NCI-H2029 (cell line): ENCODE data around the gene PDAP1.
"Not testable (repeated sequence)": the region's sequence is repeated elsewhere in the genome, so short reads cannot be mapped to it uniquely, and the experiment has no call there.

Experiments
- DNase-seq: peaks from one replicate; lab custom pipeline; 2025; lab: John Stamatoyannopoulos, UW

Gene PDAP1, protein sequence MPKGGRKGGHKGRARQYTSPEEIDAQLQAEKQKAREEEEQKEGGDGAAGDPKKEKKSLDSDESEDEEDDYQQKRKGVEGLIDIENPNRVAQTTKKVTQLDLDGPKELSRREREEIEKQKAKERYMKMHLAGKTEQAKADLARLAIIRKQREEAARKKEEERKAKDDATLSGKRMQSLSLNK

DNA sequence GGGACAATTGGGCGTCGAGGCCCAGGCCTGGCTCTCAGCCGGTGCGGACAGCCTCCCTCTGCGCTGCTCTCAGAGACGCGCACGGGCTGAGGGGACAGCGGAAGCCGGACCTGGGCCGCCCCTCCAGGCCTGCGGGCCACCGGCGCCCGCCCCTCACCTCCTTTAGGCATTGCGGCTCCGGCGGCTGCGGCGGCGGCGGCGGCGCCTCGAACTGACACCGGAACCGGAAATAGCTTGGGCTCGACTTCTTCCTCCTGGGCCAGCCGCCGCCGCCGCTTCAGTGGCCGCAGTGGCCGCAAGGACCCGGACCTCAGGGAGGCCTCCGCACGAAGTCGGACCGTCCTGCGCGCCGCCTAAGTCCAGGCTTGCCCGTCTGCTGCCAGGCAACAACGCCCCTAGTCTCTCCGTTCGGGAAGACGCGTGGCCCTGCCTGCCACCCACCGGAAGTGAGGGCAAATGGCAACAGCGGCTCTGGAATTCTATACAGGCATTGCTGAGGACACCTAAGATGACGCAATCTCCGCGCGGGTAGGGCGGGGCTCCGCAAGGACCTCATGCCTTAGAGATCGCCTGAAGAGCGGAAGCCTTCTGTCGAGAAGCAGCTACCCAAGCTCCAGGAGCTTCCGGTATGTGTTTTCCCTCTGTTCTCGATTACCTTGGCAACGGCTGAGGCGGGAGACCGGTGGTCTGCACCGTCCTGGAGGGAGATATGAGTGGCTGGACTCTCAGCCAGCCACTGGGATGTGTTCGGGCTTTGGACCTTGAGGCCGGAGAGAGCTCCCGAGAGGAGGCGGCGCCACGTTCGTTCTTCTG lies at the start of gene PDAP1, which contains the start of gene BUD31:
Gene PDAP1, minus strand, starts transcription at position 219 of the 813 bp plus-strand sequence. Its CDS starts 49 bp downstream, at position 170.
Gene BUD31, plus strand, starts transcription at position 591 of the 813 bp plus-strand sequence. CDS start 2,124 bp downstream, outside the sequence.
- DNase-seq, result peak; percentile 89

DNA sequence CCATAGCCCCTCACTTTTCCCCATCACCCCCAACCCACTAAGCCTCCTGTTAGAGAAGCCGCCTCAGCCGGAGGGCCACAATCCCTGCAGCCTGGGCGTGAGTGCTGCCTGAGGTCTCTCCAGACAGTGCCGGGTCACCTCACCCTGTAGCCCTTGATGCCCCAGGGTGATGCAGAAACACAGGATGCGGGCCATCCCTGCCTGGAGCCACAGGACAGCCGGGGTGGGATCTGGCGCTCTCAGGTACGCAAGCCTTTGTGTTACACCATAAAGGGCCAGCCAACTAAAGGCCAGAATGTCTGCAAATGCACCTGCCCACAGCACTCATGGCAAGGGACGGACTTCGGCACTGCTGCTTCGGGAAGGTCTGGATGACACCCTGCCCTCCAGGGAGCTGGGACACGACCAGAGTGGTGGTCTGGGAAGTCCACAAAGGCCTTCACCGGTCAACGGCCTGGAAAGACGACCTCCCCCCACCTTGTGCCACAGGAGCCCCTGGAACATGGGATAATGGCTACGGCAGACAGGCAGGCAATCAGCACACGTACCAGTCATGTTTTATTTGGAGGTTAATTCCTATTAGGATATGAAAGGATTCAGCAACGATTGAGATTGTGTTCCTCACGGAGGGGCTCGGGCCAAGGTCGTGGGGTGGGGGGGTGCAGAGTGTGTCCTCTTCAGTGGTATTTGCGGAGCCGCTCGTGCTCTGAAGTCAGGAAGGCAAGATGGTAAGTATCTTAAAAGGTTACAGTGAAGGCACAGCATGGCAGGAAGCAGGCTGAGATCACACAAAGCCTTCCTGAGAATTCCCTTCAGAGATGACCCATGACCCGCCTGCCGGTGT lies 49.5 kb upstream of the PDAP1 start:
- no peak for DNase-seq

DNA sequence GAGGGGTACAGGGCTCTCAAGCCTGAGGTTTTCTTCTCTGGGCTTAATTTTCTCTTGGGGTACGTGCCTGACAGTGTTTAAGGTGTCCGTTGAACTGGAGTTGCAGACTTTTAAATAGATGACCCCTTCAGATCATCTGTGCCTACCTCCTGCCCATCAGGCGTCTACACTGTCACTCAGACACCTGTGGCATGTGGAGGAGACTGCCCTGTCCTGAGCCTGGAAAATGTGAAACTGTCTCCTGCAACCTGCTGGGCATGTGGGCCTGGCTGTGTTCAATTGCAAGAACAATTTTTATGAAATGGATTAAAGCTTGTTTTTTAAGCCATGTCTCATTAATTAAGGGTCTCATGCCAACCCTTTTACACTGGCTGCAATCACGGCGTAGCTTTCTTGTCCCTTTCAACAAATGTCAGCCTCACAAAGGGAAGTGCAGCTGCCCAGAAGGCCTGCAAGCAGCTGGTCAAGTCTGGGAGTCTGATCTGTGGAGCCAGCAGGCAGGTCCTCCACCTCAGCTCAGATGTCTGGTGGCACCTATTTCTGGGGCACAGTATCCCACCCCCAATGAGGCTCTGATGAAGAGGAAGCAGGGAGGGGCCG lies 48.8 kb upstream of the PDAP1 start:
- DNase-seq, result no peak

DNA sequence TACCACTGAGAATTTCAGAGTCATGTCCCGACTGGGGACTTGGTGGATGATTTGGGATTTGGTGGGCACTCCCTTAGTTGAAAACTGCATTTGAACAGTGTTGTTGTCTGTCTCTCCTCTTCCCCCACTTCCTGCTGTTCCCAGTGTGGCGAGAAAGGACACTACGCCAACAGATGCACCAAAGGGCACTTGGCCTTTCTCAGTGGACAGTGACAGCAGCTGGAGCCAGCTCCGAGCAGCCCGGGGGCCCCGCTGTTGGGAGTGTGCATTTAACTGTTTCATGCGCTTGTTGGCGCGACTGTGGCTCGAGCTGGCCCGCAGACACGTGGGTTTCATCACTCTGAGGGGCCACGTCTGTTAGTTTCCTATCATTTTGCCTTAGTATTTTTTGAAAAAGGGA lies 47.9 kb upstream of the PDAP1 start:
- no peak for DNase-seq

DNA sequence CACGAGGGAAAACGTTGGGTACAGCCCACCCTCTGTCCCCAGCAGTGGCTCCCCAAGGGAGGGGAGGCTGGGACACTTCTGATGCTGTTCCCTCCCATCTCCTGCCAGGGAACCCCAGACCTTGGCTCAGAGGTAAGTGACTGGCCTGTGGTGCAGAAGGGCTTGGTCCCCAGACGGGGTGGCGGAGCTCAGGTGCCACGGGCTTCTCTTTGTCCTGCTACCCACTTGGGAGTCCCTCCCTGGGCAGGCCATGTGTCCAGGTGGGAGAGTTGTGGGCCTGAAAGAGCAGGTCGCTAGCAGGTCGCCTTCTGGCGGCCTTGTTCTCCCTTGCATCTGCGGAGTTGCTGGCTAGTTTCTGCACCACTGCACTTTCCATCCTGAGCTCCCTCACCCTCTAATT lies 47.5 kb upstream of the PDAP1 start:
- DNase-seq, result no peak

DNA sequence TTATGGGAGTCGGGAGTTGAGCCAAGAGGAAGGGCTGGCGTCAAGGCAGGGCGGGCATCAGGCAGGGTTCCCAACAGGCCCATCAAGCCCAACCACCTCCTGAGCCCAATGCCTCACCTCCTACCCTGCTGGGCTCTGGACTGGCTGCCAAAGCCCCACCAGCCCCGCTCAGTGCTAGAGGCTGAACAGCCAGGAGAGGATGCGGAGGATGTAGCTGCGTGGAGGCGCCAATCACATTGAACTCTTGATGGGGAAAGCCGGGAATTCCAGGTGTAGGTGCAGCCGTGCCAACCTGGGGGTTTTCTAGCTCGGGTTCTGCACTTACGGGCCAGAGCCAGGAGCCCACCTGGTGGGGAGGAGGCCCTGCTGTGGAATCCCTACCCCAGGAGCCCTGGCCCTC lies 44.7 kb upstream of the PDAP1 start:
- DNase-seq, result no peak

DNA sequence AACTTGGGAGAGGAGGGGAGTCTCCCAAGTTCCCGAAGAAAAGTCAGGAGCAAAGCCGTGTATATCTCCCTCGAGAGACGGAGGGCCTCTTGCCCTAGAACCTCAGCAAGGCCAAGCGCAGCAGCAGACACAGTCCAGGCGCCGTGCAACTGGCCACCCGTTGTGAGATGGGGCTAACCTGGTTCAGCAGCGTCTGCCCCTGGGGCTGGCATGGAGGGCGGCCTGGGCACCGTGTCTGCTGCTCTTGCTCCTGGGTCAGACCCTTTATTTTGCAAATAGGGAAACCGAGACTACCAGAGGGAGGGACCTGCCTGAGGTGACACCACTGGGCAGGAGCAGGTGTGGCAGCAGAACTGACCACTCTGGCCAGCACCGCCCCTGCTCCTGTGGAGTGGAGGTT lies 44.1 kb upstream of the PDAP1 start:
- DNase-seq, result no peak

DNA sequence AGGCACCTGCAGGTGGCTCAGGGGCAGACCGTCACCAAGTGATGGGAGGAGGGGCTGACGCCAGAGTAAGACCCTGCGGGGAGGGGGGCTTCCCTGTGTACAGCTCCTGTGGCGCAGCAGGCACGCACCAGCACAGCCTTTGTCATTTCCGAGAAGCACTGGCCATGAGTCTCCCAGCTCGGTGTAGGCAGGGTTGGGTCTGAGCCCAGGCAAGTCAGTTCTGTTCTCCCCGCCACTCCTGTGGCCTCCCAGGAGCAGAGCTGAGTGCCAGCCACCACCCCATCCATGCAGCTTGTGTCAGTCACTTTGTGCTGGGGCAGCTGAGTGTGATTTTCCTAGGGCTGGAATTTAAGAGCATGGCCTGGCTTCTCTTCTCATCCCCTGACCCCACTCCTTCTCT lies 43.5 kb upstream of the PDAP1 start:
- no peak for DNase-seq

DNA sequence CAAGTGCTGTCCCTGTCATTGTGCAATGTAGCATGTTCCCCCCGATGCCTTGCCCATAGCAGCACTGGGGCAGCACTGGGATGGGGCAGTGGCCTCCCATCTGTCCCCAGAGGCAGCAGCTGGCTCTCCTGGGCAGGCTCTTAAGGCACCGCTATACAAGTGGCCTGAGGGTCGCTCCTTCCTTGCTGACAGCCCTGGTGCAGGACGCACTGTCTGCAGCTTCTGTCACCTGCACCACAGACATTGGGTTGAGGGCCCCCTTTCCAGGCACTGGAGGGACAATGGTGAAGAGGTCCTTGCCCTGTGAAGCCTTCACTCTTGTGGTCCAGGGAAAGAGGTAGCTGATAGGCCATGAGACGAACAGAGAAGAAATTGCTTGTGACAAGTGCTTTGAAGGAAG lies 40.9 kb upstream of the PDAP1 start:
- no peak for DNase-seq

DNA sequence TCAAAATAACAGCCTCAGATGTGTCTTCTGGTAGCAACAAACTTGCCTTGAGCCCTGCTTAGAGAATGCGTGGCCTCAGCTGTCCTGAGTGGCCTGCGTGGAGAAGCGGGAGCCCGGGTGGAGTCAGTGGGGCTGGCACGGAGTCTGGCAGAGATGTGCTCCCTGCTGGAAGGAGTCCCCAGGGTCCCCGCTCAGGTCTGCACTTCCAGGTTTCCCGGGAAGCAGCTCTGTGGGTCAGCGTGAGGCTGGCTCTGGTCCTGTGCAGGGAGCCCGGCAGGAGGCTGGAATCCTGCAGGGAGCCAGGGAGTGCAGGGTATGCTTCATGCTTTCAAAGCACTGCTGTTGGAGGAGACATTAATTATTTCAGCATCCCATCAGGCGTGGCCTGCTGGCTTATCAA lies 40.5 kb upstream of the PDAP1 start:
- DNase-seq, result no peak

DNA sequence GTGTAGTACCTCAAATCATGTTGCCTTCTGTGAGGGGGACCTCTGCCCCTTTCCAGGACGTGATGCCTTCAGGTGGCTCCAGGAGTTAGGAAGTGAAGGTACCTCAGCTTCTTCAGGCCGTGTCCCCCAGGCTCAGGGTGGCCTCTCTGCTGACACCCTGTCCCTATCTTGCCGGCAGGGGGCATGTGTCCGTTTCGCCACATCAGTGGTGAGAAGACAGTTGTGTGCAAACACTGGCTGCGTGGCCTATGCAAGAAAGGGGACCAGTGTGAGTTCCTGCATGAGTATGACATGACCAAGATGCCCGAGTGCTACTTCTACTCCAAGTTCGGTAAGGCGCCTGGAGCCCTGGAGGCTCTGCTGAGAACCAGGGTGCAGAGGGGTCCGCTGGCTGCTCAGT lies 39.5 kb upstream of the PDAP1 start:
- DNase-seq, result no peak

DNA sequence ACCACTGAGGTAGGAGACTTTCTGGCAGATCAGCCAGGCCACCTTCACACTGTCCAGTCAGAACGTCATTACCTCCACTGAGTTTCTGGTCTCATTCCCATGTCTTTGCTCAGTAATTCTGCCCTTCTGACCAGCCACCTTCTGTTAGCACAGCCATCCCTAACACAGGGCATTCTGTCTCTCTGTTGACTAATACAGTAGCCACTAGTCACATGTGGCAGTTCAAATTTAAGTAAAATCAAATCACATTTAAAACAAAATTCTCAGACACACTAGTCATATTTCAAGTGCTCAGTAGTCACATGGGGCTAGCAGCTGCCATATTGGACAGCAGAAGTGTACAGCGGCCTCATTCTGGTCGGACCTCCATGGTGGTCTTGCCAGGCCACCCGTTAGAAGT lies 37.7 kb upstream of the PDAP1 start:
- no peak for DNase-seq

DNA sequence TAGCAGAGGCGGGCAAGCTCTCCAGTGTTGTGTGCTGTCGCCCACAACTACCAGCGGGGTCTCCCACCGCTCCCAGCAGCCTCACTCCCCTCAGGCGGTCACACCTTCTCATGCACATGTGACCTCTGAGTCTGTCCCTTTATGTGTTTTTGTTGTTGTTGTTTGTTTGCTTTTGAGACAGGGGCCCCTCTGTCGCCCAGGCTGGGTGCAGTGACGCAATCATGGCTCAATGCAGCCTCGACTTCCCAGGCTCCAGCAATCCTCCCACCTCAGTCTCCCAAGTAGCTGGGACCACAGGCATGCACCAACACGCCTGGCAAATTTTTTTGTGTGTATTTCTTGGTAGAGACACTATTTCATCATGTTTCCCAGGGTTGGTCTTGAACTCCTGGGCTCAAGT lies 31.8 kb upstream of the PDAP1 start:
- no peak for DNase-seq

DNA sequence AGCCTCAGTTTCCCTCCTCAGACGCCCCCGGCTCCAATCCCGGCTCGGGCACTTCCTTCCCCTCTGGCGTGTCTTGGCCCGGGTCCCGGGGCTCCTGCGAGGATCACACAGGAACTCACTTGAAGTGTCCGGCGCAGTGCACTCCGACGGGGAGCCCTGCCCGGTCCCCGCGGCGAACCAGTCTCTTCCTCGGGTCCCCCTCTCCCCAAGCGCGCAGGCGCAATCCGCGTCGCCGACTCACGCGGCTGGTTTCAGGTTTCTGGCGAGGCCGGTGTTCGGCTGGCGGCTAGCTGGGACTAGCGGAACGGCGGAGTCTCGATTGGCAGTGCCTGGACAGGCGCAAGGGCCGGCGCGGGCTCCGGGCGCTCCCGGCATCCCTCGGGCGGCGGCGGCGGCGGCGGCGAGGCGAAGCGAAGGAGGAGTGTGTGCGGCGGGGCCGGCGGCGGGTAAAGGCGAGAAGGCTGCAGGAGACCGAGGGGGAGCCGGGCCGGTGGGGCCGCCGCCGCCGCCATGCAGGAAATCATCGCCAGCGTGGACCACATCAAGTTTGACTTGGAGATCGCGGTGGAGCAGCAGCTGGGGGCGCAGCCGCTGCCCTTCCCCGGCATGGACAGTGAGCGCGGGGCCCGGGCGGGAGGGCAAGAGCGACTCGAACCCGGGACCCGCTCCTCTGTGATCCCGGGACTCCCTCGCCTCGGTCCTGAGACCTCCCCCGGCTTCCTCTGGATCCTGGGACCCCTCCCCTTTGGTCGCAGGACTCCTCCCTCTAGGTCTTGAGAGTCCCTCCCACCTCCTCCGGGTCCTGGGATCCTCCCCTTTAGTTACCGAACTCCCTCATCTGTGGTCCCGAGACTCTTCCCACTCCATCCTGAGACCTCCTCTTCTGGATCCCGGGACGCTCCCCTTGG lies 30.4 kb upstream of the PDAP1 start, which contains the start of the genes CPSF4 and PTCD1:
Gene CPSF4, plus strand, starts transcription at position 371 of the 908 bp plus-strand sequence. Its CDS starts 140 bp downstream, at position 511.
Gene PTCD1, minus strand, starts transcription at position 226 of the 908 bp plus-strand sequence. CDS start 3,556 bp downstream, outside the sequence.
- DNase-seq, result peak; percentile 94

DNA sequence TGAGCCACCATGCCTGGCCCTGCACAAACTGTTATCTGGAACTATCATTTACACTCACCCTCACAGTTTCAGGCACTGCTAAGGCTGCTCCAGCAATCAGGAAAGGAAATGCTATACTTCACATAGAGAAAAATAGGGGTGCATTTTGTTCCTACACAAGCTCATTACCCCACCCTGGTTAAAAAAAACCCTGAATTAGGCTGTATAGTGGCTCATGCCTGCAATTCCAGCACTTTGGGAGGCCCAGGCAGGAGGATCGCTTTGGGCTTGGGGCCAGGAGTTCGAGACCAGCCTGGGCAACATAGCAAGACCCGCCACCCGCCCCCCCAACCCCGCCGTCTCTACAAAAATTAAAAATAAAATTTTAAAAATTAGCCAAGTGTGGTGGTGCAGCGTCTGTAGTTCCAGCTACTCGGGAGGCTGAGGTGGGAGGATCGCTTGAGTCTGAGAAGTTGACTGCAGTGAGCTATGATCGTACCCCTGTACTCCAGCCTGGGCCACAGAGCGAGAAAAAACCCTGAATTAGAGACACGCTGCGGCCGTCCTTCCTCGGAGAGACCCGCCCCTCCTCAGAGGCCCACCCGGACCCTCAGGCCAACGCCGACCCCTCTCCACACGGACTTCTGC lies 29.7 kb upstream of the PDAP1 start:
- no peak for DNase-seq

DNA sequence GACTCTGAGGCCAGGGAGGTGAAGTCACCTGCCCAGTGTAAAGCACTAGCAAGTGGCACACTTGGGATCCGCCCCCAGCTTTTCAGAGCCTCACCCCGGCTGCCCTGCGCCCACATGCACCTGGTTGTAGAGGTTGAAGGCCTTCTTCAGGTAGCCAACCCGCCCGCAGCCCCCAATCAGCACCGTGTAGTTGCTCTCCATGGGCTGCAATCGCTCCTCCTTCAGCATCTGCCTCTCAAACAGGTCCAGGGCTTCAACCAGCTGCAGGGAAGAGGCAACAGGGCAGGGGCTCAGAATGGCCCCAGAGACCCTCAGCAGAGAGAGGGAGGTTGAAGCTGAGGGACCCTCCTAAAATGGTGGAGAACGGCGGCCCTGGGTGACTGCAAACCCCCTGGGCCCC lies 24.8 kb upstream of the PDAP1 start:
- no peak for DNase-seq

DNA sequence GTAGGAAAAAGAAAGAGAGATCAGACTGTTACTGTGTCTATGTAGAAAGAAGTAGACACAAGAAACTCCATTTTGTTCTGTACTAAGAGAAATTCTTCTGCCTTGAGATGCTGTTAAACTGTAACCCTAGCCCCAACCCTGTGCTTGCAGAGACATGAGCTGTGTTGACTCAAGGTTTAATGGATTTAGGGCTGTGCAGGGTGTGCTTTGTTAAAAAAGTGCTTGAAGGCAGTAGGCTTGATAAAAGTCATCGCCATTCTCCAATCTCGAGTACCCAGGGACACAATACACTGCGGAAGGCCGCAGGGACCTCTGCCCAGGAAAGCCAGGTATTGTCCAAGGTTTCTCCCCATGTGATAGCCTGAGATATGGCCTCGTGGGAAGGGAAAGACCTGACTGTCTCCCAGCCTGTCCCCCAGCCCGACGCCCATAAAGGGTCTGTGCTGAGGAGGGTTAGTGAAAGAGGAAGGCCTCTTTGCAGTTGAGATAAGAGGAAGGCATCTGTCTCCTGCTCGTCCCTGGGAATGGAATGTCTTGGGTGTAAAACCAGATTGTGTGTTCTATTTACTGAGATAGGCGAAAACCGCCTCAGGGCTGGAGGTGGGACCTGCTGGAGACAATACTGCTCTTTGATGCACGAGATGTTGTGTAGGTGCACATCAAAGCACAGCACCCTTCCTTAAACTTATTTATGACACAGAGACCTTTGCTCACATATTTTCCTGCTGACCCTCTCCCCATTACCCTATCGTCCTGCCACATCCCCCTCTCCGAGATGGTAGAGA lies 23.6 kb upstream of the PDAP1 start:
- not testable (repeated sequence) for DNase-seq

DNA sequence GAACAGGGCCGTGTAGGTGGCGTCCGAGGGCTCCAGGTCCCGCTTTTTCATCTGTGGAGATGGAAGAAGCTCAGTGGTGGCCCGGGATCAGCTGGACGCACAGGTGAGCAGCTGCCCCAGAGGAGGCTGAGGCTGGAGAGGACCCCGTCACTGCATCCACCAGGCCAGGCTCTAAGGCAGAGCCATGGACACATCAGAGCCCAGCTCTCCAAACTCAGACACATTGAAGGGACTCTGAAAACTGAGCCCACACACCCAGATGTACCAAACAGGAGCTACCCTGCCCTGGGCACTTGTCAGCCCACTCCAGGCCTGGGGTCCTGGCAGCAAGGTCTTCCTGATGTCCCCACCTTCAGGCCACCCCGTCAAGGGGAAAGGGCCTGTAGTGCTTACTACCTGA lies 21.4 kb upstream of the PDAP1 start:
- DNase-seq, result no peak

DNA sequence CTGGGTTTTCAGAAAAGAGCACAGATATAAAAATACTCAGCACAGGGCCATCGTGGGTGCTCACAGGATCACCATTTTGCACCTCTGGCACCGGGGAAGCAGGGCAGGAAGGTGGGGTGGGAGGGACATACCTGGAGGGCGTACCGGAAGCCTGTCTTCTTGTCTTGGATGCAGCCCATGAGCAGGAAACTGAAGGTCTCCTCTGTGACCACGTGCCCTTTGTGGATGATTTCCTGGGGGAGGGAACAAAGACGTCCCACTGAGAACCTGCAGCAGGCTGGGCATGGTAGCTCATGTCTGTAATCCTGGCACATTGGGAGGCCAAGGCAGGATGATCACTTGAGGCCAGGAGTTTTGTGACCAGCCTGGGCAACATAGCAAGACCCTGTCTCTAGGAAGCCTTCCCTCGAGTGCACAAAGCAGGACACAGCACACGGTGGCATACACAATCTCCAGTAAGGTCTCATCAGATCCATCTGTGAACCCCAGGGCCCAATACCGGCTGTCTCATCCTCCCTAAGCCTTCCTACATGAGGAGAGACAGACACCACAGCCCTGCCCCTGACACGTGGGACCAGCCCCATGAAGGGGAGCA lies 20.7 kb upstream of the PDAP1 start:
- DNase-seq, result no peak
